GM10266 (cell line): ENCODE data around the gene EREG.

Source experiments
- DNase-seq: peaks from one replicate; pipeline ENCODE4 v3.0.0; 2012; ENCODE audit errors: extremely low spot score
- CTCF ChIP-seq: IDR thresholded peaks from 2 replicates; pipeline ENCODE4 v1.5.1; 2012; ENCODE audit warnings: mild to moderate bottlenecking, low read depth; ENCODE audit not compliant: control insufficient read depth, insufficient read depth; ENCODE audit errors: missing control alignments

The EREG gene

GRCh38 chr4:74420863-74421262 lies 55.9 kb downstream of the EREG start:
- no peak for TF ChIP-seq CTCF
- DNase-seq, result no peak

- TF ChIP-seq CTCF, result no peak
- no peak for DNase-seq
These were observed 58.2 kb downstream of the EREG start for GRCh38 chr4:74423104-74423503.

DNA sequence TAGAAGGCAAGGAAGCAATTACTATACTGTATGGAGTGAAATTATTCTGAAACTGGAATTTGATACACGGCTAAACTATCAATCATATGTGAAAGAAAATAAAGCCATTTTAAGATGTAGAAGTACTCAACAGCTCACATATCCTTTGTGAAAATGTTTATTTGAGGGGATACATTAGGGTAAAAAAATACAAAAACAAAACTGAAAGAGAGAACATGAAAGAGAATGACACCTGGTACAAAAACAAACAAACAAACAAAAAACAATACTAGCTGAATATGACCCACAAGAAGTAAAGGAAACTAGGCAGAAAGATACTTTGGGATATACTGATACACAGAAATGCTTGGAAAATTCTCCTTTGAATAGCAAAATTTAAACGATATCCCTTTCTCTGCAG lies 59.2 kb downstream of the EREG start:
- no peak for DNase-seq
- no peak for TF ChIP-seq CTCF

- no peak for DNase-seq
- no peak for TF ChIP-seq CTCF
These were observed 61.2 kb downstream of the EREG start for GRCh38 chr4:74426101-74426500.

DNA sequence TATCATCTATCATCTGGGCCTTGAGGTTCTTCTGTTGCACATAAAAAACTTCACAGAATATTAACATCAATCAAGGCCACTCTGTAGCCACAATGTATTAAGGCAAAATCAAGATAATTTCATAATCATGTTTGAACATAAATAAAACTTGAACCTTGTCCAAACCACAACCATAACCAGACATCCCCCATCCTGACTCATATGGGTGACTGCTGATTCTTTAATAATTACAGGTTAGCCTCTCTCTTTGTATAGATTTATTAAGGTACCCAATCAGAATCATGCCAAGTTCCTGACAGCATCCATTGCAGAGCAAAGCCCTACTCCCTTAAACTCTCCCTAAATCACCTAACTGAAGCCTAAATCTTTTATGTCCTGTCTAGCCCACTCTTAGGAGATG lies 63.3 kb downstream of the EREG start:
- no peak for TF ChIP-seq CTCF
- no peak for DNase-seq

DNA sequence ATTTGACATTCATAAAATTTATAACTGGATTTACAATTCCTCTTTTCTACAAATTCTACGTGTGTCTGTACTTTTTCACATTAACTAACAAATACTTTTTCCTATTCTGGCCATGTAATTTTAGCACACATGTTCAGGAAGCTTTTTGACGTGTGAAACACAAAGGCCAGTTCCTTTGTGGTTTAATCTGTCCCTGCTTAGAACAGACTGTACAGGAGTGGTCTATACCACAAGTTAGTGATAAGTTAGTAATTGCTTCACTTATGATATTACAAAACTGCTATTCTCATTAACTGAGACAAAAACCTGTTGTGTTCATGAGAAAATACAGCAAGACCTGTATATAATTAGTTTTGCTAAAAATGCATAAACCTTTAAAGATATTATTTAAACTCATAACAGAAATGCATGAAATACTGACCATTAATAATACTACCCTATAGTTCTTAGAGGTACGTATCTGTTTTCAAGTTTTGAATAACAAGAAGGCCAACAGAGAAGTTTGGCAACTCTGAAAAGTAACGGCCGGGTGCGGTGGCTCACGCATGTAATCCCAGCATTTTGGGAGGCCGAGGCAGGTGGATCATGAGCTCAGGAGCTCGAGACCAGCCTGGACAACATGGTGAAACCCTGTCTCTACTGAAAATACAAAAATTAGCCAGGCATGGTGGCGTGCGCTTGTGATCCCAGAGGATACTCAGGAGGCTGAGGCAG lies 66.3 kb downstream of the EREG start:
- TF ChIP-seq CTCF, result no peak

GRCh38 chr4:74433043-74433442 lies 68.1 kb downstream of the EREG start:
- TF ChIP-seq CTCF, result no peak
- no peak for DNase-seq

More for the DNA sequence above, 66.3 kb downstream of the EREG start:
- no peak for DNase-seq
